Measurements from ENCODE around the gene NOTCH2. TPM values are rescaled to one million over a fixed set of nuclear protein-coding genes. Genes with fewer than 3 reads are reported as not detected.

Gene NOTCH2
- total and polyA plus RNA-seq, 8 donors, result 6.7 to 89.4 (median 45.7) TPM

GRCh38 chr1:119987686-119988085 lies 81.8 kb downstream of the NOTCH2 start:
- peak in 2 of 4 donors; percentile 35 to 47 for ATAC-seq
- TF ChIP-seq CTCF (IDR thresholded peaks at IDR 0.05), result no peak
- Histone ChIP-seq H3K4me1 (peaks cover 0 to 4% (median 0%) of the 10 kb centered on the region in 3 donors), H3K36me3 (peaks cover 0 to 9% (median 0%) of the 10 kb centered on the region in 3 donors), H3K9me3 (no peaks in the 10 kb centered on the region), H3K27ac (peak overlapping the region in 1 of 4 donors; percentile 24), H3K27me3 (no peaks in the 10 kb centered on the region), H3K4me3 (no peak overlapping the region)
- no peak for DNase-seq
- 86 to 100% methylated on average over 1 of the region's 1 CpG for WGBS, 2 donors
- intact Hi-C loops (cut with DNase I), result no loop called here
- FAIRE-seq, result no peak

- Histone ChIP-seq H3K9me3 (no peaks in the 10 kb centered on the region), H3K27ac (peak overlapping the region in 2 of 4 donors; percentile 27 to 33), H3K36me3 (peaks cover 0 to 9% (median 0%) of the 10 kb centered on the region in 3 donors), H3K4me1 (peaks cover 0 to 4% (median 3%) of the 10 kb centered on the region in 3 donors), H3K4me3 (no peak overlapping the region), H3K27me3 (no peaks in the 10 kb centered on the region)
- no peak for TF ChIP-seq CTCF (IDR thresholded peaks at IDR 0.05)
- ATAC-seq (peak in 3 of 4 donors; percentile 76 to 88 (median 81)), DNase-seq (no peak), FAIRE-seq (no peak)
- intact Hi-C loops (cut with DNase I), result no loop called here
- WGBS, 2 donors, result 44 to 61% methylated on average over 2 of the region's 2 CpGs
Measured at GRCh38 chr1:119987112-119987511, 82.3 kb downstream of the NOTCH2 start.

GRCh38 chr1:119986007-119986497 lies 83.4 kb downstream of the NOTCH2 start:
- peaks cover 0 to 4% (median 3%) of the 10 kb centered on the region in 3 donors for H3K4me1 ChIP-seq
- DNase-seq (no peak), FAIRE-seq (no peak), ATAC-seq (no peak)
- WGBS, 2 donors, result 79 to 84% methylated on average over 3 of the region's 3 CpGs
- no peak for TF ChIP-seq CTCF (IDR thresholded peaks at IDR 0.05)
- peaks cover 0 to 9% (median 0%) of the 10 kb centered on the region in 3 donors for H3K36me3 ChIP-seq
- intact Hi-C loops (cut with DNase I), result no loop called here
- no peaks in the 10 kb centered on the region for H3K27me3 ChIP-seq
- H3K4me3 ChIP-seq, result no peak overlapping the region
- H3K9me3 ChIP-seq, result no peaks in the 10 kb centered on the region
- peak overlapping the region in 1 of 4 donors; percentile 27 for H3K27ac ChIP-seq

- FAIRE-seq, result no peak
- H3K36me3 ChIP-seq, result peaks cover 0 to 9% (median 0%) of the 10 kb centered on the region in 3 donors
- no peak overlapping the region for H3K4me3 ChIP-seq
- intact Hi-C loops (cut with DNase I), result no loop called here
- peak overlapping the region in 1 of 4 donors; percentile 21 for H3K27ac ChIP-seq
- DNase-seq, result no peak
- no peak for TF ChIP-seq CTCF (IDR thresholded peaks at IDR 0.05)
- no peak for ATAC-seq
- 16 to 23% methylated on average over 1 of the region's 1 CpG for WGBS, 2 donors
- peaks cover 0 to 4% (median 3%) of the 10 kb centered on the region in 3 donors for H3K4me1 ChIP-seq
- no peaks in the 10 kb centered on the region for H3K9me3 ChIP-seq
- no peaks in the 10 kb centered on the region for H3K27me3 ChIP-seq
Measured at GRCh38 chr1:119984771-119985170, 84.7 kb downstream of the NOTCH2 start.
